Measurements from ENCODE around the gene C17orf50.

The C17orf50 gene

GRCh38 chr17:35757243-35757642 is 3.4 kb upstream of the C17orf50 start:
- no peak for DNase-seq

- no peak for DNase-seq
These were observed 914 bp downstream of the C17orf50 start for GRCh38 chr17:35761601-35762000.

- no peak for DNase-seq
These were observed 3.1 kb downstream of the C17orf50 start for GRCh38 chr17:35763767-35764122.

- DNase-seq = peak; percentile 89
These were observed 3.7 kb downstream of the C17orf50 start for GRCh38 chr17:35764123-35764991.

- DNase-seq = no peak
These were observed 4.5 kb downstream of the C17orf50 start for GRCh38 chr17:35765086-35765710.

GRCh38 chr17:35765756-35766488 is 5.2 kb downstream of the C17orf50 start:
- DNase-seq = no peak

GRCh38 chr17:35766489-35766877 is 5.8 kb downstream of the C17orf50 start:
- DNase-seq = no peak

- DNase-seq = peak; percentile 21
These were observed 6.3 kb downstream of the C17orf50 start for GRCh38 chr17:35766903-35767510.

GRCh38 chr17:35768797-35769196 is 8.1 kb downstream of the C17orf50 start:
- no peak for DNase-seq

GRCh38 chr17:35769895-35770486 is 9.3 kb downstream of the C17orf50 start:
- no peak for DNase-seq

GRCh38 chr17:35773129-35773528 is 12.4 kb downstream of the C17orf50 start:
- no peak for DNase-seq

GRCh38 chr17:35773679-35774425 is 13.2 kb downstream of the C17orf50 start:
- DNase-seq = no peak

- DNase-seq = no peak
These were observed 13.8 kb downstream of the C17orf50 start for GRCh38 chr17:35774499-35774898.

GRCh38 chr17:35775039-35775438 is 14.4 kb downstream of the C17orf50 start:
- no peak for DNase-seq

GRCh38 chr17:35775583-35775982 is 14.9 kb downstream of the C17orf50 start:
- DNase-seq = no peak

GRCh38 chr17:35778641-35779196 is 18.0 kb downstream of the C17orf50 start:
- DNase-seq = no peak

GRCh38 chr17:35780950-35781349 is 20.3 kb downstream of the C17orf50 start:
- DNase-seq = no peak

GRCh38 chr17:35784895-35785294 is 24.2 kb downstream of the C17orf50 start:
- DNase-seq = no peak

- no peak for DNase-seq
These were observed 26.3 kb downstream of the C17orf50 start for GRCh38 chr17:35786941-35787432.

GRCh38 chr17:35788477-35789368 is 28.0 kb downstream of the C17orf50 start:
- DNase-seq = no peak

- no peak for DNase-seq
These were observed 30.2 kb downstream of the C17orf50 start for GRCh38 chr17:35790841-35791240.
